Liver (tissue), 9 donors: ENCODE data around the gene SANBR. TPM values are rescaled to one million over a fixed set of nuclear protein-coding genes. Genes with fewer than 3 reads are reported as not detected.

Experiments
- DNase-seq: peaks from one replicate; pipeline ENCODE4 v3.0.0-alpha.2; 2017; ENCODE audit warnings: low spot score
- H3K27ac ChIP-seq, 2 donors: one replicate each; pipeline ENCODE4 v1.7.0; 2013; ENCODE audit warnings: inconsistent platforms in 2 of 2, low read length in 2 of 2, control low read depth in 1 of 2, low read depth in 1 of 2, mild to moderate bottlenecking in 1 of 2
- H3K27me3 ChIP-seq, 4 donors: one replicate each; pipeline versions ENCODE4 v1.6.1 to v1.7.0; 2013; ENCODE audit warnings: low read length in 3 of 4, inconsistent platforms in 1 of 4, mild to moderate bottlenecking in 1 of 4, moderate library complexity in 1 of 4; ENCODE audit not compliant: control insufficient read depth in 4 of 4, insufficient read depth in 4 of 4
- H3K36me3 ChIP-seq, 4 donors: one replicate each; pipeline versions ENCODE4 v1.6.1 to v1.7.0; 2013; ENCODE audit warnings: low read length in 3 of 4, mild to moderate bottlenecking in 3 of 4, low read depth in 1 of 4, moderate library complexity in 1 of 4; ENCODE audit not compliant: control insufficient read depth in 4 of 4, insufficient read depth in 3 of 4
- H3K4me1 ChIP-seq, 4 donors: one replicate each; pipeline versions ENCODE4 v1.6.1 to v1.7.0; 2013; ENCODE audit warnings: low read length in 3 of 4, mild to moderate bottlenecking in 3 of 4, moderate library complexity in 1 of 4; ENCODE audit not compliant: control insufficient read depth in 4 of 4, insufficient read depth in 4 of 4
- H3K4me3 ChIP-seq, 3 donors: one replicate each; pipeline versions ENCODE4 v1.6.1 to v1.7.0; 2013; ENCODE audit warnings: low read length in 3 of 3, control low read depth in 1 of 3, low read depth in 1 of 3, mild to moderate bottlenecking in 1 of 3
- H3K9ac ChIP-seq, 2 donors: one replicate each; pipeline ENCODE4 v1.7.0; 2013; ENCODE audit warnings: low read length in 2 of 2, mild to moderate bottlenecking in 2 of 2, moderate library complexity in 2 of 2, control low read depth in 1 of 2, low read depth in 1 of 2
- H3K9me3 ChIP-seq, 4 donors: one replicate each; pipeline versions ENCODE4 v1.6.1 to v1.7.0; 2013; ENCODE audit warnings: low read length in 3 of 4; ENCODE audit not compliant: control insufficient read depth in 4 of 4
- ATF3 ChIP-seq: IDR thresholded peaks from 2 replicates; pipeline ENCODE4 v1.6.1; 2016; ENCODE audit warnings: antibody characterized with exemption
- CTCF ChIP-seq: fragments of 150-350 bp; IDR thresholded peaks from 2 replicates; pipeline ENCODE4 v1.5.1; 2017; ENCODE audit warnings: improper control_type of control experiment, low read depth, low read length; ENCODE audit not compliant: missing input control
- EGR1 ChIP-seq, 2 donors: IDR thresholded peaks; 2 replicates each; pipeline ENCODE4 v1.6.1; 2016 to 2018; ENCODE audit warnings: antibody characterized with exemption in 2 of 2, low read depth in 2 of 2
- FOXA1 ChIP-seq: IDR thresholded peaks from 2 replicates; pipeline ENCODE4 v1.6.1; 2016; ENCODE audit warnings: antibody characterized with exemption
- FOXA2 ChIP-seq: IDR thresholded peaks from 2 replicates; pipeline ENCODE4 v1.6.1; 2016; ENCODE audit warnings: antibody characterized with exemption
- GABPA ChIP-seq, 2 donors: IDR thresholded peaks in 1 of 2; conservative IDR thresholded peaks in 1 of 2; 2 replicates each; pipeline ENCODE4 v1.6.1; 2016; ENCODE audit warnings: antibody characterized with exemption in 2 of 2, mild to moderate bottlenecking in 1 of 2, moderate library complexity in 1 of 2
- HNF4A ChIP-seq, 2 donors: conservative IDR thresholded peaks; 2 replicates each; pipeline ENCODE4 v1.6.1; 2016; ENCODE audit warnings: antibody characterized with exemption in 2 of 2, mild to moderate bottlenecking in 2 of 2
- HNF4G ChIP-seq: IDR thresholded peaks from 2 replicates; pipeline ENCODE4 v1.6.1; 2016; ENCODE audit warnings: antibody characterized with exemption
- JUND ChIP-seq, 2 donors: IDR thresholded peaks; 2 replicates each; pipeline ENCODE4 v1.6.1; 2016; ENCODE audit warnings: antibody characterized with exemption in 2 of 2
- MAX ChIP-seq: IDR thresholded peaks from 2 replicates; pipeline ENCODE4 v1.6.1; 2016; ENCODE audit warnings: antibody characterized with exemption
- NR2F2 ChIP-seq: IDR thresholded peaks from 2 replicates; pipeline ENCODE4 v1.6.1; 2016; ENCODE audit warnings: antibody characterized with exemption
- RAD21 ChIP-seq, 2 donors: IDR thresholded peaks; 2 replicates each; pipeline ENCODE4 v1.6.1; 2016; ENCODE audit warnings: antibody characterized with exemption in 2 of 2, mild to moderate bottlenecking in 2 of 2
- REST ChIP-seq: IDR thresholded peaks from 2 replicates; pipeline ENCODE4 v1.6.1; 2016; ENCODE audit warnings: antibody characterized with exemption, mild to moderate bottlenecking
- RXRA ChIP-seq, 2 donors: IDR thresholded peaks; 2 replicates each; pipeline ENCODE4 v1.6.1; 2017 to 2018; ENCODE audit warnings: antibody characterized with exemption in 2 of 2, mild to moderate bottlenecking in 1 of 2
- SP1 ChIP-seq: IDR thresholded peaks from 2 replicates; pipeline ENCODE4 v1.6.1; 2018; ENCODE audit warnings: antibody characterized with exemption, mild to moderate bottlenecking
- TAF1 ChIP-seq: conservative IDR thresholded peaks from 2 replicates; pipeline ENCODE4 v1.6.1; 2016; ENCODE audit warnings: antibody characterized with exemption, mild to moderate bottlenecking
- YY1 ChIP-seq: IDR thresholded peaks from 2 replicates; pipeline ENCODE4 v1.6.1; 2016; ENCODE audit warnings: antibody characterized with exemption, mild to moderate bottlenecking
- ZBTB33 ChIP-seq: IDR thresholded peaks from 2 replicates; pipeline ENCODE4 v1.6.1; 2016; ENCODE audit warnings: antibody characterized with exemption
- WGBS: extraction: QIAGEN DNeasy Blood & Tissue Kit; methylation state at CpG from one replicate; pipeline ENCODE4 v1.1.7; 2013; 5-methylcytosine and 5-hydroxymethylcytosine counted together
- polyA plus RNA-seq, 2 donors: library from polyadenylated mRNA; stranded (reverse) in 1 of 2; unstranded in 1 of 2; fragments of 200-250 nt in 1 of 2; fragments of >200 nt in 1 of 2; fragmentation: Nextera tagmentation in 1 of 2; extraction: Ambion mirVana in 1 of 2; gene quantifications; one replicate each; pipeline versions ENCODE4 v1.2.1 to v1.2.3, GENCODE V29; 2013 to 2015
- total RNA-seq, 2 donors: library from RNA; depleted of rRNA; stranded (reverse); fragments of >200 nt; gene quantifications; one replicate each; pipeline ENCODE4 v1.2.3, GENCODE V29; 2014
- donor health status: healthy.
- donor health status: healthy.
- donor health status: healthy.
- donor health status: healthy.
- donor health status: healthy.

SANBR gene
- total and polyA plus RNA-seq, 4 donors = 0.59 to 6.2 (median 2.1) TPM

- no peak for DNase-seq
- Histone ChIP-seq H3K9me3 (peaks cover 0 to 6% (median 0%) of the 10 kb centered on the region in 4 donors), H3K36me3 (no peaks in the 10 kb centered on the region), H3K27ac (no peak overlapping the region), H3K4me3 (no peak overlapping the region), H3K9ac (no peak overlapping the region), H3K4me1 (no peaks in the 10 kb centered on the region), H3K27me3 (no peaks in the 10 kb centered on the region)
- 90% methylated on average over 2 of the region's 2 CpGs for WGBS
- TF ChIP-seq SP1 (no peak), NR2F2 (no peak), TAF1 (no peak), FOXA1 (no peak), FOXA2 (no peak), JUND (IDR thresholded peaks at IDR 0.05) (no peak), RXRA (IDR thresholded peaks at IDR 0.05) (no peak), RAD21 (IDR thresholded peaks at IDR 0.05) (no peak), EGR1 (IDR thresholded peaks at IDR 0.05; ENCODE audit: low read depth in 2 of 2) (no peak), GABPA (IDR thresholded peaks at IDR 0.05 in 1 of 2, conservative IDR thresholded peaks at IDR 0.05 in 1 of 2) (no peak), YY1 (no peak), HNF4A (conservative IDR thresholded peaks at IDR 0.05) (no peak), ZBTB33 (no peak), MAX (no peak), REST (no peak), HNF4G (no peak), ATF3 (no peak), CTCF (no peak)
Observed at GRCh38 chr2:61109291-61109690, 43.6 kb downstream of the SANBR start.
